DND-41 (cell line): ENCODE measurements around the gene AHRR.
A peak's percentile ranks its signal among the peaks of the same experiment; 100 is the strongest.

Experiments used
- ATAC-seq: fragments of 200-7000 bp; cut with Tn5 transposase; 3 replicates; pipeline ENCODE4 v1.9.1; 2021; ENCODE audit warnings: low read depth; ENCODE audit not compliant: insufficient read depth
- DNase-seq: peaks from one replicate; pipeline ENCODE4 v3.0.0-alpha.2; 2020
- H2AFZ ChIP-seq: 2 replicates; pipeline ENCODE4 v1.6.0; 2012; ENCODE audit warnings: low read depth, low read length
- H3K27ac ChIP-seq: 2 replicates; pipeline ENCODE4 v1.5.1; 2012; ENCODE audit warnings: low read length, inconsistent platforms
- H3K27me3 ChIP-seq: fragments of 200-600 bp; sonication (generic); 2 replicates; pipeline ENCODE4 v1.6.0; 2012; ENCODE audit warnings: low read length, mild to moderate bottlenecking, inconsistent platforms; ENCODE audit not compliant: insufficient read depth, poor library complexity
- H3K36me3 ChIP-seq: 2 replicates; pipeline ENCODE4 v1.5.1; 2012; ENCODE audit warnings: low read length, inconsistent platforms; ENCODE audit not compliant: insufficient read depth
- H3K4me1 ChIP-seq: 2 replicates; pipeline ENCODE4 v1.5.1; 2012; ENCODE audit warnings: mild to moderate bottlenecking, low read length; ENCODE audit not compliant: insufficient read depth
- H3K4me2 ChIP-seq: 2 replicates; pipeline ENCODE4 v1.6.0; 2012; ENCODE audit warnings: mild to moderate bottlenecking, moderate library complexity, low read length, inconsistent platforms; ENCODE audit not compliant: insufficient read depth
- H3K4me3 ChIP-seq, 2 experiments: fragments of 200-600 bp in 1 of 2; shearing (Covaris generic) in 1 of 2; 2 replicates each; pipeline ENCODE4 v1.5.1; 2012 to 2016; ENCODE audit warnings: inconsistent platforms in 2 of 2, low read length in 2 of 2, mild to moderate bottlenecking in 2 of 2, low read depth in 1 of 2, moderate library complexity in 1 of 2
- H3K79me2 ChIP-seq: 2 replicates; pipeline ENCODE4 v1.6.0; 2012; ENCODE audit warnings: low read length, inconsistent platforms; ENCODE audit not compliant: insufficient read depth
- H3K9ac ChIP-seq: 2 replicates; pipeline ENCODE4 v1.6.0; 2012; ENCODE audit warnings: low read depth, mild to moderate bottlenecking, inconsistent platforms, low read length, moderate library complexity
- H3K9me3 ChIP-seq: 2 replicates; pipeline ENCODE4 v1.5.1; 2012; ENCODE audit warnings: low read length, moderate library complexity, mild to moderate bottlenecking, inconsistent platforms; ENCODE audit not compliant: insufficient read depth, severe bottlenecking
- H4K20me1 ChIP-seq: 2 replicates; pipeline ENCODE4 v1.6.0; 2012; ENCODE audit warnings: low read length; ENCODE audit not compliant: insufficient read depth
- CTCF ChIP-seq: IDR thresholded peaks from 2 replicates; pipeline ENCODE4 v1.5.1; 2012; ENCODE audit warnings: borderline replicate concordance, low read length, moderate library complexity, mild to moderate bottlenecking; ENCODE audit not compliant: poor library complexity, severe bottlenecking; ENCODE audit errors: extremely low read depth
- EZH2 ChIP-seq: IDR thresholded peaks from 3 replicates; pipeline ENCODE4 v1.6.1; 2012; ENCODE audit warnings: borderline replicate concordance, low read depth, mild to moderate bottlenecking, moderate library complexity, low read length, inconsistent platforms; ENCODE audit not compliant: severe bottlenecking

The AHRR gene

GRCh38 chr5:313806-314376 is 7.6 kb upstream of the AHRR start:
- Histone ChIP-seq H3K36me3 (peaks cover 71% of the 10 kb centered on the region), H3K27ac (0 out of 2 replicates have a peak overlapping the region, but pooled peaks have one; percentile 1), H3K9me3 (no peaks in the 10 kb centered on the region), H3K9ac (no peak overlapping the region), H3K79me2 (peaks cover 22% of the 10 kb centered on the region), H4K20me1 (peaks cover 54% of the 10 kb centered on the region), H3K27me3 (no peaks in the 10 kb centered on the region), H3K4me1 (peaks cover 27% of the 10 kb centered on the region), H2AFZ (no peak overlapping the region), H3K4me3 (no peak overlapping the region), H3K4me2 (no peak overlapping the region)
- ATAC-seq (no peak), DNase-seq (no peak)
- TF ChIP-seq CTCF (no peak), EZH2 (no peak)

GRCh38 chr5:314676-315487 is 6.6 kb upstream of the AHRR start:
- DNase-seq, result no peak

GRCh38 chr5:315488-316209 is 5.9 kb upstream of the AHRR start:
- Histone ChIP-seq H3K9me3 (no peaks in the 10 kb centered on the region), H3K79me2 (peaks cover 14% of the 10 kb centered on the region), H2AFZ (no peak overlapping the region), H4K20me1 (peaks cover 44% of the 10 kb centered on the region; the same call in 1 of the 2 replicates), H3K9ac (no peak overlapping the region), H3K36me3 (peaks cover 57% of the 10 kb centered on the region), H3K4me3 (no peak overlapping the region), H3K4me2 (no peak overlapping the region), H3K4me1 (peaks cover 27% of the 10 kb centered on the region), H3K27me3 (no peaks in the 10 kb centered on the region), H3K27ac (0 out of 2 replicates have a peak overlapping the region, but pooled peaks have one; percentile 2)
- DNase-seq (peak; percentile 65), ATAC-seq (peak; percentile 63)
- TF ChIP-seq CTCF (no peak), EZH2 (no peak)

More at GRCh38 chr5:314676-315487, 6.6 kb upstream of the AHRR start:
- peaks cover 21% of the 10 kb centered on the region for H3K79me2 ChIP-seq
- peak overlapping the region; percentile 36; the same call in 1 of the 2 replicates for H3K27ac ChIP-seq
- ATAC-seq, result no peak
- TF ChIP-seq CTCF, result no peak
- no peak for TF ChIP-seq EZH2
- H3K36me3 ChIP-seq, result peaks cover 65% of the 10 kb centered on the region
- no peaks in the 10 kb centered on the region for H3K27me3 ChIP-seq
- peaks cover 50% of the 10 kb centered on the region for H4K20me1 ChIP-seq
- no peak overlapping the region for H3K4me3 ChIP-seq
- H3K4me2 ChIP-seq, result no peak overlapping the region
- H3K4me1 ChIP-seq, result peaks cover 27% of the 10 kb centered on the region
- H2AFZ ChIP-seq, result no peak overlapping the region
- no peaks in the 10 kb centered on the region for H3K9me3 ChIP-seq
- no peak overlapping the region for H3K9ac ChIP-seq
